ENCODE data around the gene SRPK1. TPM values are rescaled to one million over a fixed set of nuclear protein-coding genes. Genes with fewer than 3 reads are reported as not detected.

SRPK1 gene
- total and polyA plus RNA-seq, 8 donors = 8.8 to 34.9 (median 27.1) TPM

- TF ChIP-seq CTCF (IDR thresholded peaks at IDR 0.05) = no peak
- H3K9me3 ChIP-seq = no peaks in the 10 kb centered on the region
- intact Hi-C loops (cut with DNase I) = no loop called here
- H3K27ac ChIP-seq = no peak overlapping the region
- ATAC-seq (no peak), FAIRE-seq (no peak), DNase-seq (no peak)
- no peaks in the 10 kb centered on the region for H3K27me3 ChIP-seq
- 96 to 97% methylated on average over 6 of the region's 6 CpGs for WGBS, 2 donors
- H3K4me1 ChIP-seq = no peaks in the 10 kb centered on the region
- H3K4me3 ChIP-seq = no peak overlapping the region
- no peaks in the 10 kb centered on the region for H3K36me3 ChIP-seq
Observed at GRCh38 chr6:35893246-35893645, 27.7 kb downstream of the SRPK1 start.

GRCh38 chr6:35892482-35892881 lies 28.4 kb downstream of the SRPK1 start:
- 86 to 95% methylated on average over 5 of the region's 5 CpGs for WGBS, 2 donors
- no peak for FAIRE-seq
- TF ChIP-seq CTCF (IDR thresholded peaks at IDR 0.05) = no peak
- DNase-seq = no peak
- no peak overlapping the region for H3K4me3 ChIP-seq
- no peaks in the 10 kb centered on the region for H3K9me3 ChIP-seq
- H3K4me1 ChIP-seq = no peaks in the 10 kb centered on the region
- no peaks in the 10 kb centered on the region for H3K27me3 ChIP-seq
- no peak for ATAC-seq
- no peaks in the 10 kb centered on the region for H3K36me3 ChIP-seq
- no peak overlapping the region for H3K27ac ChIP-seq
- intact Hi-C loops (cut with DNase I) = no loop called here

GRCh38 chr6:35879151-35879550 lies 41.7 kb downstream of the SRPK1 start:
- FAIRE-seq = no peak
- Histone ChIP-seq H3K27ac (no peak overlapping the region), H3K4me3 (no peak overlapping the region), H3K36me3 (peaks cover 0 to 4% (median 0%) of the 10 kb centered on the region in 3 donors), H3K9me3 (no peaks in the 10 kb centered on the region), H3K4me1 (no peaks in the 10 kb centered on the region), H3K27me3 (no peaks in the 10 kb centered on the region)
- WGBS, 2 donors = 97 to 99% methylated on average over 5 of the region's 5 CpGs
- ATAC-seq = no peak
- TF ChIP-seq CTCF (IDR thresholded peaks at IDR 0.05) = no peak
- intact Hi-C loops (cut with DNase I) = no loop called here
- no peak for DNase-seq

- TF ChIP-seq CTCF (IDR thresholded peaks at IDR 0.05) = no peak
- FAIRE-seq (no peak), ATAC-seq (no peak), DNase-seq (no peak)
- no peaks in the 10 kb centered on the region for H3K9me3 ChIP-seq
- 88 to 91% methylated on average over 2 of the region's 2 CpGs for WGBS, 2 donors
- H3K36me3 ChIP-seq = no peaks in the 10 kb centered on the region
- intact Hi-C loops (cut with DNase I) = no loop called here
- H3K27ac ChIP-seq = no peak overlapping the region
- no peak overlapping the region for H3K4me3 ChIP-seq
- H3K4me1 ChIP-seq = no peaks in the 10 kb centered on the region
- no peaks in the 10 kb centered on the region for H3K27me3 ChIP-seq
Observed at GRCh38 chr6:35876902-35877301, 44.0 kb downstream of the SRPK1 start.

GRCh38 chr6:35874730-35875129 lies 46.2 kb downstream of the SRPK1 start:
- Histone ChIP-seq H3K27me3 (no peaks in the 10 kb centered on the region), H3K4me1 (no peaks in the 10 kb centered on the region), H3K9me3 (no peaks in the 10 kb centered on the region), H3K27ac (no peak overlapping the region), H3K4me3 (no peak overlapping the region), H3K36me3 (no peaks in the 10 kb centered on the region)
- TF ChIP-seq CTCF (IDR thresholded peaks at IDR 0.05) = no peak
- ATAC-seq (peak in 2 of 4 donors; percentile 54 to 70), DNase-seq (no peak), FAIRE-seq (no peak)
- intact Hi-C loops (cut with DNase I) = no loop called here
- WGBS, 2 donors = 47 to 53% methylated on average over 1 of the region's 1 CpG
